GM12875 (cell line): Measurements from ENCODE around the gene SRPK2.

Experiments used
- H3K4me3 ChIP-seq: one replicate; pipeline ENCODE4 v1.5.1; 2011; ENCODE audit warnings: low read depth, low read length, control low read depth
- CTCF ChIP-seq: IDR thresholded peaks from 2 replicates; pipeline ENCODE4 v1.5.1; 2011; ENCODE audit warnings: low read depth, mild to moderate bottlenecking, control low read depth, inconsistent platforms, low read length, moderate library complexity, borderline replicate concordance; ENCODE audit not compliant: insufficient read depth

Gene SRPK2

GRCh38 chr7:105206985-105207384 is 181.7 kb downstream of the SRPK2 start:
- TF ChIP-seq CTCF: no peak
- H3K4me3 ChIP-seq: no peak overlapping the region

GRCh38 chr7:105205592-105206237 is 183.0 kb downstream of the SRPK2 start:
- TF ChIP-seq CTCF: no peak

GRCh38 chr7:105204953-105205352 is 183.8 kb downstream of the SRPK2 start:
- no peak for TF ChIP-seq CTCF
- H3K4me3 ChIP-seq: no peak overlapping the region

More at GRCh38 chr7:105205592-105206237, 183.0 kb downstream of the SRPK2 start:
- H3K4me3 ChIP-seq: no peak overlapping the region

GRCh38 chr7:105204520-105204919 is 184.2 kb downstream of the SRPK2 start:
- TF ChIP-seq CTCF: no peak
- H3K4me3 ChIP-seq: no peak overlapping the region

GRCh38 chr7:105202616-105203015 is 186.1 kb downstream of the SRPK2 start:
- TF ChIP-seq CTCF: no peak
- H3K4me3 ChIP-seq: no peak overlapping the region

- TF ChIP-seq CTCF: no peak
Observed at GRCh38 chr7:105199386-105199785, 189.3 kb downstream of the SRPK2 start.

GRCh38 chr7:105198223-105198622 is 190.5 kb downstream of the SRPK2 start:
- no peak overlapping the region for H3K4me3 ChIP-seq
- no peak for TF ChIP-seq CTCF

More at GRCh38 chr7:105199386-105199785, 189.3 kb downstream of the SRPK2 start:
- H3K4me3 ChIP-seq: no peak overlapping the region
